Measurements from ENCODE around the gene FAM120B. TPM values are rescaled to one million over a fixed set of nuclear protein-coding genes. Genes with fewer than 3 reads are reported as not detected.

The FAM120B gene
- polyA plus RNA-seq, 1 donor from 2014 or later = 17.9 TPM

GRCh38 chr6:170443151-170443662, 136.6 kb downstream of the FAM120B start:
- H3K27me3 ChIP-seq (ENCODE audit: insufficient read depth, low read depth, low read length) = no peaks in the 10 kb centered on the region
- no peak overlapping the region for H2AFZ ChIP-seq (ENCODE audit: low read depth, low read length)
- no peaks in the 10 kb centered on the region for H3K36me3 ChIP-seq (ENCODE audit: insufficient read depth, low read length)

DNA sequence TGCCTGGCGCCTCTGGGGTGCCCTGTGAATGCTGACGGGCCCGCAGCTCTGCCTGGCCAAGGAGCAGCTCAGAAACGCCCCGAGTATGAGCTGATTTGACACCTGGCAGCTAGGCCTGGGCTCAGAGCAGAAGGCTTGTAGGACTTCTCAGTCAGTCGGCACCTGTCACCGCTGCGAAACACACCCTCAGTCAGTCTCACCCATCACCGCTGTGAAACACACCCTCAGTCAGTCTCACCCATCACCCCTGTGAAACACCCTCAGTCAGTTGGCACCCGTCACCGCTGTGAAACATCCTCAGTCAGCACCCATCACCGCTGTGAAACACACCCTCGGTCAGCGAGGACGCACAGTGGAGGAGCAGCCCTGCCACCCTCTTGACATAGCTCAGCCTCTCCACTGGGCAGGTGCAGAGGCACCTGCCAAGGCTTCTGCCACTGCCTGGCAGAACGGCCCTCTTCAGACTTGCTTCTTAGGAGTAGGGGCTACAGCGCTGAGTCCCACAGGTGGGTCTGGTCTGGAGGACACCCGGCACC, 137.6 kb downstream of the FAM120B start:
- H3K4me2 ChIP-seq (ENCODE audit: low read length) = no peak overlapping the region
- no peaks in the 10 kb centered on the region for H3K27me3 ChIP-seq (ENCODE audit: insufficient read depth, low read depth, low read length)
- no peaks in the 10 kb centered on the region for H3K9me2 ChIP-seq (ENCODE audit: insufficient read depth, low read length)
- H3K79me2 ChIP-seq (replicated peaks; ENCODE audit: insufficient read depth, low read length) = no peaks in the 10 kb centered on the region
- no peaks in the 10 kb centered on the region for H4K20me1 ChIP-seq (ENCODE audit: insufficient read depth)
- no peak overlapping the region for H3K9ac ChIP-seq (ENCODE audit: low read length)
- no peaks in the 10 kb centered on the region for H3K9me3 ChIP-seq (ENCODE audit: low read length)
- no peak overlapping the region for H3K27ac ChIP-seq (ENCODE audit: low read length)
- no peaks in the 10 kb centered on the region for H3K36me3 ChIP-seq (ENCODE audit: insufficient read depth, low read length)
- H3K4me3 ChIP-seq (ENCODE audit: low read length) = no peak overlapping the region
- no peak overlapping the region for H2AFZ ChIP-seq (ENCODE audit: low read depth, low read length)
- H3F3A ChIP-seq (ENCODE audit: insufficient read depth, low read length, poor library complexity, severe bottlenecking) = no peaks in the 10 kb centered on the region
- TF ChIP-seq REST (IDR thresholded peaks at IDR 0.05; ENCODE audit: borderline replicate concordance) = no peak
- no peak for TF ChIP-seq TAF1 (IDR thresholded peaks at IDR 0.05; ENCODE audit: low read depth)
- TF ChIP-seq SMC3 (conservative IDR thresholded peaks at IDR 0.05; ENCODE audit: poor library complexity) = no peak
- no peak for TF ChIP-seq POLR2AphosphoS5 (IDR thresholded peaks at IDR 0.05)
- TF ChIP-seq EZH2 (IDR thresholded peaks at IDR 0.05; ENCODE audit: borderline replicate concordance, insufficient read depth, low read length, poor library complexity, severe bottlenecking) = no peak
- no peak for TF ChIP-seq MXI1 (conservative IDR thresholded peaks at IDR 0.05; ENCODE audit: poor library complexity, severe bottlenecking)
- TF ChIP-seq RAD21 (conservative IDR thresholded peaks at IDR 0.05) = no peak

More at GRCh38 chr6:170443151-170443662, 136.6 kb downstream of the FAM120B start:
- Histone ChIP-seq H3K27ac (ENCODE audit: low read length) (no peak overlapping the region), H3K9me3 (ENCODE audit: low read length) (no peaks in the 10 kb centered on the region), H3K9ac (ENCODE audit: low read length) (no peak overlapping the region), H3K79me2 (replicated peaks; ENCODE audit: insufficient read depth, low read length) (no peaks in the 10 kb centered on the region), H3K4me2 (ENCODE audit: low read length) (no peak overlapping the region), H3K9me2 (ENCODE audit: insufficient read depth, low read length) (no peaks in the 10 kb centered on the region), H4K20me1 (ENCODE audit: insufficient read depth) (no peaks in the 10 kb centered on the region), H3F3A (ENCODE audit: insufficient read depth, low read length, poor library complexity, severe bottlenecking) (no peaks in the 10 kb centered on the region), H3K4me3 (ENCODE audit: low read length) (no peak overlapping the region)
- TF ChIP-seq EP300 (conservative IDR thresholded peaks at IDR 0.05; ENCODE audit: poor library complexity, severe bottlenecking) = no peak
- TF ChIP-seq SMC3 (conservative IDR thresholded peaks at IDR 0.05; ENCODE audit: poor library complexity) = no peak
- no peak for TF ChIP-seq TAF1 (IDR thresholded peaks at IDR 0.05; ENCODE audit: low read depth)
- no peak for TF ChIP-seq REST (IDR thresholded peaks at IDR 0.05; ENCODE audit: borderline replicate concordance)
- TF ChIP-seq MXI1 (conservative IDR thresholded peaks at IDR 0.05; ENCODE audit: poor library complexity, severe bottlenecking) = no peak
- no peak for TF ChIP-seq RAD21 (conservative IDR thresholded peaks at IDR 0.05)
- no peak for TF ChIP-seq EZH2 (IDR thresholded peaks at IDR 0.05; ENCODE audit: borderline replicate concordance, insufficient read depth, low read length, poor library complexity, severe bottlenecking)
- no peak for TF ChIP-seq POLR2AphosphoS5 (IDR thresholded peaks at IDR 0.05)
- TF ChIP-seq, protein P1, sequence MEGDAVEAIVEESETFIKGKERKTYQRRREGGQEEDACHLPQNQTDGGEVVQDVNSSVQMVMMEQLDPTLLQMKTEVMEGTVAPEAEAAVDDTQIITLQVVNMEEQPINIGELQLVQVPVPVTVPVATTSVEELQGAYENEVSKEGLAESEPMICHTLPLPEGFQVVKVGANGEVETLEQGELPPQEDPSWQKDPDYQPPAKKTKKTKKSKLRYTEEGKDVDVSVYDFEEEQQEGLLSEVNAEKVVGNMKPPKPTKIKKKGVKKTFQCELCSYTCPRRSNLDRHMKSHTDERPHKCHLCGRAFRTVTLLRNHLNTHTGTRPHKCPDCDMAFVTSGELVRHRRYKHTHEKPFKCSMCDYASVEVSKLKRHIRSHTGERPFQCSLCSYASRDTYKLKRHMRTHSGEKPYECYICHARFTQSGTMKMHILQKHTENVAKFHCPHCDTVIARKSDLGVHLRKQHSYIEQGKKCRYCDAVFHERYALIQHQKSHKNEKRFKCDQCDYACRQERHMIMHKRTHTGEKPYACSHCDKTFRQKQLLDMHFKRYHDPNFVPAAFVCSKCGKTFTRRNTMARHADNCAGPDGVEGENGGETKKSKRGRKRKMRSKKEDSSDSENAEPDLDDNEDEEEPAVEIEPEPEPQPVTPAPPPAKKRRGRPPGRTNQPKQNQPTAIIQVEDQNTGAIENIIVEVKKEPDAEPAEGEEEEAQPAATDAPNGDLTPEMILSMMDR (IDR thresholded peaks at IDR 0.05; ENCODE audit: poor library complexity, severe bottlenecking) = no peak
